ENCODE measurements around the gene COL17A1.

GRCh38 chr10:104104418-104104817 is 18.7 kb upstream of the COL17A1 start:
- TF ChIP-seq POLR2AphosphoS5 (IDR thresholded peaks at IDR 0.05) (no peak), CTCF (IDR thresholded peaks at IDR 0.05) (no peak), POLR2A (IDR thresholded peaks at IDR 0.05) (no peak)

All from transverse colon (tissue), 4 donors.